Stimulated activated CD8-positive, alpha-beta memory T cell treated with anti-CD3 and anti-CD28 coated beads, Interleukin-2, amount 100 ng/mL, for 48 hours (primary cell): ENCODE measurements around the gene GTSE1.

Experiments used
- DNase-seq, 2 donors: peaks; one replicate each; pipeline ENCODE4 v3.0.0-alpha.2; 2020; ENCODE audit warnings: low read depth in 2 of 2

Gene GTSE1

GRCh38 chr22:46328797-46329196 lies 32.1 kb downstream of the GTSE1 start:
- no peak for DNase-seq

- no peak for DNase-seq
These were observed 32.9 kb downstream of the GTSE1 start for GRCh38 chr22:46329616-46330015.

GRCh38 chr22:46330426-46330825 lies 33.8 kb downstream of the GTSE1 start:
- DNase-seq: no peak

GRCh38 chr22:46331496-46331895 lies 34.8 kb downstream of the GTSE1 start:
- no peak for DNase-seq

GRCh38 chr22:46335201-46336118 lies 38.8 kb downstream of the GTSE1 start, which contains the start of gene TRMU:
Gene TRMU, plus strand, starts transcription at chr22:46335714. Its CDS starts 51 bp downstream, at chr22:46335765.
- DNase-seq: peak; percentile 70 to 77

GRCh38 chr22:46336119-46337078 lies 39.7 kb downstream of the GTSE1 start:
- no peak for DNase-seq

- no peak for DNase-seq
These were observed 41.2 kb downstream of the GTSE1 start for GRCh38 chr22:46337870-46338269.

- DNase-seq: no peak
These were observed 42.0 kb downstream of the GTSE1 start for GRCh38 chr22:46338636-46339035.

- no peak for DNase-seq
These were observed 43.3 kb downstream of the GTSE1 start for GRCh38 chr22:46339956-46340355.

GRCh38 chr22:46340676-46341075 lies 44.0 kb downstream of the GTSE1 start:
- no peak for DNase-seq

- DNase-seq: no peak
These were observed 50.2 kb downstream of the GTSE1 start for GRCh38 chr22:46346680-46347405.

- no peak for DNase-seq
These were observed 51.0 kb downstream of the GTSE1 start for GRCh38 chr22:46347646-46348045.

GRCh38 chr22:46348099-46348695 lies 51.5 kb downstream of the GTSE1 start:
- DNase-seq: no peak

- DNase-seq: no peak
These were observed 52.6 kb downstream of the GTSE1 start for GRCh38 chr22:46349238-46349637.

GRCh38 chr22:46349681-46350080 lies 53.0 kb downstream of the GTSE1 start:
- no peak for DNase-seq

- no peak for DNase-seq
These were observed 53.5 kb downstream of the GTSE1 start for GRCh38 chr22:46350121-46350520.

- no peak for DNase-seq
These were observed 54.0 kb downstream of the GTSE1 start for GRCh38 chr22:46350646-46351045.

- DNase-seq: no peak
These were observed 54.6 kb downstream of the GTSE1 start for GRCh38 chr22:46351131-46351735.

- DNase-seq: no peak
These were observed 55.1 kb downstream of the GTSE1 start for GRCh38 chr22:46351767-46352166.

GRCh38 chr22:46352276-46352675 lies 55.6 kb downstream of the GTSE1 start:
- no peak for DNase-seq
